HG02943 (cell line): Measurements from ENCODE around the gene FAM241B.

Experiments used
- ATAC-seq: cut with Tn5 transposase; IDR thresholded peaks from one replicate; pipeline ENCODE4 v1.9.1; 2021; ENCODE audit warnings: mild to moderate bottlenecking, low read depth, moderate library complexity; ENCODE audit not compliant: unreplicated experiment

FAM241B gene

GRCh38 chr10:69647126-69647525 is 17.1 kb downstream of the FAM241B start:
- no peak for ATAC-seq

DNA sequence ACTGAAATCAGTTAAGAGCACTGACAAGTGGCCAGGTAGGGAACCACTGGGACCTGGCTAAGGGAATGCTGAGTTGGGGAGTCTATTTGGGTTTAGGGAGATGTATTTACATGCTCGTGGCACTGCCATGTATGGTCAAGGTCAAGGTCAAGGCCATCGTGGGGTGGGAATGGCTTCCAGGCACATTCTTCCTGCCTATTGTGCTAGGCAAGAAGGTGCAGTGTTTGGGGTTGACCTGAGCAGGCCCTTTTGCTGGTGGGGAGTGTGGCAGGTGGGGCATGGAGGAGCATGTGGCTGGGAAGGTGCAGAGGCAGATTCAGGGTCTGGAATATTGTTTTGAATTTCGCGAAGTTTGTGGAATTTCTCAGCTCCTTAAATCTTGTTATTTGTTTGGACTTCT is 17.8 kb downstream of the FAM241B start:
- no peak for ATAC-seq

GRCh38 chr10:69648461-69648860 is 18.4 kb downstream of the FAM241B start:
- no peak for ATAC-seq

- no peak for ATAC-seq
Measured at GRCh38 chr10:69649786-69650550, 19.9 kb downstream of the FAM241B start.

GRCh38 chr10:69650589-69651261 is 20.7 kb downstream of the FAM241B start:
- ATAC-seq = no peak

DNA sequence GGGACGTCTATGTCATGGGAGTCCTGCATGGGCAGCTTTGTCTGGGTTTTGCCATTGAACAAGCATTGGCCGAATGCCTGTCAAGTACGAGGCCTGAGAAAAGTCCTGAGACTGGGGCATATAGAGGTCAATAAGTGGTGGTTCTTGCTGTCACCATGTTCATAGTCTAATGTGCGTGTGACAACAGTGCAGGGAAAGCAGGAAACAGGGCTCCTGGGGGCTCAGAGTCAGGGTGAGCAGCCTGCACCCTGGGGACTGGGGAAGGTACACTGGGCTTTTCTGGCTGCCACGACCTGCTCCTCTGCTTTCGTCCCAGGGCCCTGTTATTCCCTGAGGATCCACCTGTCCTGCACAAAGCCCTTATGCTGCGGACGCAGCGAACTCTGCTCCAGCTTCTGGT is 21.3 kb downstream of the FAM241B start:
- ATAC-seq = no peak

- ATAC-seq = no peak
Measured at GRCh38 chr10:69652111-69652856, 22.2 kb downstream of the FAM241B start.

DNA sequence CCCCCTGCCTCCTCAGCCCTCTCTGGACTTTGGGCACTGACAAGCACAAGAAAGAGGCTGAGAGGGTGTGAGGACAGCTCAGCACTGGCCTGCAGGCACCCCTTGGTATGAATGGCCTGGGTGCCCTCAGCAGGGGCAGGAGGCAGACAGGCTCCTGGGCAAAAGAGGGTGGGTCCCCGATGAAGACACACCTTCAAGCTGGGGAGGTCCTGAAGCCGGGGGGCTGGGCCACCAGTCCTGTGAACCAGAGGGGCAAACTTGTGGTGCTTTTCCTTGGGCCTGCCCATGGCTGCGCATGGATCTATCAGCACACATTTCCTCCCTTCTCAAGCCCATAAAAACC is 22.8 kb downstream of the FAM241B start:
- ATAC-seq = no peak

DNA sequence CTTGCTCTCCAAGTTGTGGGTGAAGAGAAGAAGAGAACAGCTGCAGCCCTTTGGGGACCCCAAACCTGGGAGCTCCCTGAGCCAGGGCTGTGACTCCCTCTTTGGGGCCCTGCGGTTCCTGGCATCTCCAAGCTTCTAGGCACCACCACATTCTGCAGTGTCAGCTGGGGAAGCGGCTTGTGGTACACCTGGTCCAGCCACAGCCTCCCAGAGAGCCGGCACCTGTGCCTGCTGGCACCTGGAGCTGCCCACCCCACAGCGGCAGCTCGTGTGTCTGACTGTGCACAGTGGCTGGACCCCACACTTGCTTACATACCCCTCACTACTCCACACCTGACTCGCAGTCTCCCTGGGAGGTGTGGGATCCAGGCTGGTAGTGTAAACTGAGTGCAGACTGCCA is 23.5 kb downstream of the FAM241B start:
- ATAC-seq = no peak

GRCh38 chr10:69655124-69655867 is 25.2 kb downstream of the FAM241B start:
- no peak for ATAC-seq

DNA sequence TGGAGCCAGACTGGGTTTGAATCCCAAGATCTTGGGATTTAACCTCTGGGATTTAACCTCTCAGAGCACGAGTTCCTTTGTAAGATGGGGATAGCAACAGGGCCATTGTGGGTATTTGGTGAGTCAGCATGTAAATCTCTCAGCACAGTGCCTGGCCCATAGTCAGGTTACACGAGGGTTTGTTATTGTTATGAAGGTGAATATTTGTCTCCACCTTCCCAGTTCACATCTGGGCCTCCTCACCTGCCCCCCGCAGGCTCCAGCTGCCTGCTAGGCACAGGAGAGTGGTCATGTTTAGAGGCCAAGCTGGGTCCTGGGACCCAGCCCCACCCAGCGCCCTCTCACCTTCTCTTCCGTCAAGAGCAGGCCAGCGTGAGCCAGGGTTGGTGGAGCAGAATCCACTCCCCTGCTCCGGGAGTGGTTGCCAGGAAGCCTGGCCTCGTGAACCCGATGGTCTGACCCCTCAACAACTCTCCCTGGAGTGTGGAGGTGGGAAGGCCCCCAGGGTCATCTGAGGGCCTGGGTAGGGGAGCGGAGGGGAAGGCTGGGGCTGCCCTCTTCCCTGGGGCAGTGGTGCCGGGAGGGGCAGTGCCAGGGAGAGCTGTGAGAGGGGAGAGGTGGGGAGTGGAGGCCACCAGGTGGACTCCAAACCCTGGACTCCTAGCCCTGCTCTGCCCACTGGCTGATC is 26.0 kb downstream of the FAM241B start:
- no peak for ATAC-seq

- no peak for ATAC-seq
Measured at GRCh38 chr10:69656742-69657269, 26.8 kb downstream of the FAM241B start.

- ATAC-seq = no peak
Measured at GRCh38 chr10:69657430-69657829, 27.4 kb downstream of the FAM241B start.

DNA sequence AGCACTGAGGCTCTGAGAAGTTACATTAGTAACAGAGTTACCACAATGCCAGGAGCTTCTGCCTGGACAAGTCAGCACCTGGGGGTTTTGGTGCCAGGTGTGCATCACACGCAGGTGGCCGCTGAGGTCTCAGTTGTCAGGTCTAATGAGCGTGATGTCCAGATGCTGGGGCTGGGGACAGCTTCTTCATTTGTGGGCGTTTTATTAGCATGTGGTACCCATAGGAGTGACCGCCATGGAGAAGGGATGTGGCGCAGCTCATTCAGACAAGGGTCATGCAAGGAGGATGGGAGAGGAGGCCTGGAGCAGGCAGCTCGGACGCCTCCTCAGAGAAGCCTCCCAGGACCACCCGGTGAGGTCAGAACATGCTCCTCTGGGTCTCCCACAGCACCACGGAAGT is 27.8 kb downstream of the FAM241B start:
- ATAC-seq = no peak

- no peak for ATAC-seq
Measured at GRCh38 chr10:69659241-69660038, 29.4 kb downstream of the FAM241B start.

- no peak for ATAC-seq
Measured at GRCh38 chr10:69660296-69660695, 30.2 kb downstream of the FAM241B start.

- ATAC-seq = no peak
Measured at GRCh38 chr10:69661414-69662172, 31.5 kb downstream of the FAM241B start.

GRCh38 chr10:69662173-69662877 is 32.3 kb downstream of the FAM241B start:
- ATAC-seq = no peak
